SJCRH30 (cell line): ENCODE measurements around the gene LGR6. TPM values are rescaled to one million over a fixed set of nuclear protein-coding genes. Genes with fewer than 3 reads are reported as not detected.

Experiments used
- DNase-seq, 2 experiments: peaks; one replicate each; pipeline ENCODE4 v3.0.0-alpha.2; 2015 to 2020
- H3K27ac ChIP-seq: fragments of 250-450 bp; sonication (Bioruptor Pico); 2 replicates; pipeline ENCODE4 v1.5.1; 2020; ENCODE audit warnings: mild to moderate bottlenecking, moderate library complexity
- H3K27me3 ChIP-seq: fragments of 250-450 bp; sonication (Bioruptor Pico); 2 replicates; pipeline ENCODE4 v1.5.1; 2020; ENCODE audit warnings: mild to moderate bottlenecking, moderate library complexity
- H3K36me3 ChIP-seq: fragments of 250-450 bp; sonication (Bioruptor Pico); 2 replicates; pipeline ENCODE4 v1.5.1; 2020; ENCODE audit warnings: mild to moderate bottlenecking, moderate library complexity
- H3K4me1 ChIP-seq: fragments of 250-450 bp; sonication (Bioruptor Pico); 2 replicates; pipeline ENCODE4 v1.5.1; 2020; ENCODE audit warnings: mild to moderate bottlenecking, moderate library complexity
- H3K4me3 ChIP-seq: fragments of 250-450 bp; sonication (Bioruptor Pico); 2 replicates; pipeline ENCODE4 v1.5.1; 2020; ENCODE audit warnings: mild to moderate bottlenecking, moderate library complexity
- H3K9me3 ChIP-seq: fragments of 250-450 bp; sonication (Bioruptor Pico); replicated peaks from 2 replicates; pipeline ENCODE4 v1.5.1; 2020; ENCODE audit warnings: mild to moderate bottlenecking, moderate library complexity
- total RNA-seq: library from RNA; depleted of rRNA; stranded (reverse); fragments of >200 nt; shearing (Covaris generic); gene quantifications from 2 replicates; pipeline ENCODE4 v1.2.3, GENCODE V29; 2014

LGR6 gene
- total RNA-seq, 1 experiment from 2014 or later = not detected

DNA sequence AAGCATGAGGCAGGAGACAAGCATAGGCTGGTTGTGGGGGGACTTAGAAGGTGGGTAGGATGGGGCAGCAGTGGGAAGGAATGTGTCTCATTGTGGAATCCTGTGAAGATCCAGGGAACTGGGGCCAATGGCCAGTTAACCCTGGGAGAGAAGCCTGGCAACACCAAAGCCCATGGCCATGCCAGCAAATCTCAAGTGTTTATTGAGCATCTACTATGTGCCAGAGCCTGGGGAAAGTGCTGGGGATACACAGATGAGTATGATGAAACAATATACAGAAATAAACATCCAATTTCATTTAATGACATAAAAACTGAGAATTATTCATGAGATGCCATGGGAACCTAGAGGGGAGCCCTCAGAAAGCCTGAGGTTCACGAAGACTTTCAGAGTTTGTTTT, 17.4 kb downstream of the LGR6 start:
- Histone ChIP-seq H3K4me3 (no peak overlapping the region), H3K27ac (no peak overlapping the region), H3K4me1 (no peaks in the 10 kb centered on the region), H3K9me3 (no peaks in the 10 kb centered on the region), H3K27me3 (peaks cover 10% of the 10 kb centered on the region), H3K36me3 (no peaks in the 10 kb centered on the region)
- no peak for DNase-seq

DNA sequence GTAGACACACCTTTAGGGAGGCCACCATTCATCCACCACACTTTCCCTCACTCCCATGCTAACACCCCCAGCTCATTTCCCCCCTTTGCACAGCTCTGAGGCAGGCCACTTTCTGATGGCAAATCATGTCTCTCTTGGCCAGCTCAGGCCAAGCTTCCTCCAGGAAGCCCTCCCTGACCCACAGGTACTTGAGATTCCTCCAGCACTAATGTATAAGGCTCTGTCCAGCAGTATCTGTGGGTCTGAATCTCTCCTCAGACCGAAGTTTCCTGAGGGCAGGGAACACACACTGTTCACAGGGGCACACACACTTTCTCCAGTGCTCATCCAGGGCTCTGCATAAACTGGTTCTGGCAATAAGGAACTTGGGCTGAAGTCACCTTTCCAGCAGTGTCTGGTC, 19.2 kb downstream of the LGR6 start:
- H3K27me3 ChIP-seq = peaks cover 17% of the 10 kb centered on the region
- no peak for DNase-seq
- no peaks in the 10 kb centered on the region for H3K36me3 ChIP-seq
- no peaks in the 10 kb centered on the region for H3K9me3 ChIP-seq
- H3K4me3 ChIP-seq = no peak overlapping the region
- no peak overlapping the region for H3K27ac ChIP-seq
- no peaks in the 10 kb centered on the region for H3K4me1 ChIP-seq

DNA sequence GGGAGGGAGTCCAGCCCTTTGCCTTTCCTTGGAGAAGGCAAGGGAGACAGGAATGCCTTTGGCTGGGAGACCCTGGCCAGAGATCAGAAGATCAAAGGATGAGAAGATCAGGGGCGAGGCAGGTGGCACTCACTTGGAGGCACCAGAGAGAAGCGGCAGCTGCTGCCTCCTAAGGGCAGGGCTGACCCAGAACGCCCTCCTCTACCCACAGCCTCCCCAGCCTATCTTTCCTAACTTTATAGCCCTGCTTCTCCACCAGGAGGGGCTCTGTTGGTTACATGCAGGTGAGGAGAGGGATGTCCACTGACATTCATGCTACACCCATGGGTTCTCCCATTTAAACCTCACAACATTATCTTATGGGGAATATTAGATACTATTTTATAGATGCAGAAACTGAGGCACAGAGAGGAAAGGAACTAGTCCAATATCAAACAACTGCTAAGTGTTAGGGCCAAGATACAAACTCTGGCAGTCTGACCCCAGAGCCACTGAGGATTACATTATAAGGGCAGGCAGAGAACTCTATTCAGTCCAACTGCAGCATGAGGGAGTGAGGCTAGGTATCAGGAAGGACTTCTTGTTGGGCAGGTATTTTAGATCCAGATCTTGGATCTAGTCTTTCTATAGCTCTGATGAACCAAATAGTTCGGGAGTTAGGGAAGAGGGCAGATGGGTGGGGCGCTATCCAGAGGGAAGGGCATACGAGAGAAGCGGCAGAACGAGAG, 19.9 kb downstream of the LGR6 start:
- no peaks in the 10 kb centered on the region for H3K4me1 ChIP-seq
- H3K27ac ChIP-seq = no peak overlapping the region
- peak in 1 of 2 experiments; percentile 39 for DNase-seq
- peaks cover 23% of the 10 kb centered on the region for H3K27me3 ChIP-seq
- no peaks in the 10 kb centered on the region for H3K9me3 ChIP-seq
- peak overlapping the region; percentile 14; the same call in 1 of the 2 replicates for H3K4me3 ChIP-seq
- no peaks in the 10 kb centered on the region for H3K36me3 ChIP-seq

DNA sequence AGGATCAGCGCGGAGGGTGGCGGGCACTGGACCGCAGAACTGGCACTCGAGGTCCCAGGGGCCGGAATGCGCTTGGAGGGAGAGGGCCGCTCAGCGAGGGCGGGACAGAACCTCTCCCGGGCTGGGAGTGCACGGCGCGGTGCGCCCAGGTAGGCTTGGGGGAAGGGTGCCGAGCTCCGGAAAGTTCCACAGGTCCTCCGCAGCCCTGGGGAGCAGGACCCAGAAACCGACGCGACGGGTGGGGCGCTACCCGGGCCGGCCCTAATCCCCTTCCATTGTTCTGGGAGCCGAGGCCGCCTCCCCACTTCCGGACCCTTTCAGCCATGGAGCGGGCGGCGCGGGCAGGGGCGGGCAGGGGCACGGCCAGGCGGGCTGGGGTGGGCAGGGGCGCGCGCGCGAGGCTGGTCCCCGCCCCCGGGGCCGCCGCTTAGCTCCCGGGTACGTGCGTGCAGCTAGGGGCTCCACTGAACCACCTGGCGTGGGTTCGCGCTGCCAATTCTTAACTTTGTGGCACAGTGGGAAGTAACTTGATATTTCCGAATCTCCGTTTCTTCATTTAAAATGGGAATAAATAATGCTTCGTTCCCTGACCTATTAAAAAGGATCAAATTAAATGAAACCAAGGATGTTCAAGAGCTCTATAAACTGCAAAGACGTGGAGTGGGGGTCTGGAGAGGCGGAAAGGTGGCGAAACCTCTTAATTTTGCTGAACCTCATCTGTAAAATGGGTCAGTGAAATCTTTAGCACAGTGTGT, 20.7 kb downstream of the LGR6 start:
- H3K4me3 ChIP-seq = peak overlapping the region; percentile 14; the same call in 1 of the 2 replicates
- no peaks in the 10 kb centered on the region for H3K4me1 ChIP-seq
- no peak overlapping the region for H3K27ac ChIP-seq
- H3K36me3 ChIP-seq = no peaks in the 10 kb centered on the region
- peaks cover 31% of the 10 kb centered on the region for H3K27me3 ChIP-seq
- H3K9me3 ChIP-seq = no peaks in the 10 kb centered on the region
- DNase-seq = no peak

DNA sequence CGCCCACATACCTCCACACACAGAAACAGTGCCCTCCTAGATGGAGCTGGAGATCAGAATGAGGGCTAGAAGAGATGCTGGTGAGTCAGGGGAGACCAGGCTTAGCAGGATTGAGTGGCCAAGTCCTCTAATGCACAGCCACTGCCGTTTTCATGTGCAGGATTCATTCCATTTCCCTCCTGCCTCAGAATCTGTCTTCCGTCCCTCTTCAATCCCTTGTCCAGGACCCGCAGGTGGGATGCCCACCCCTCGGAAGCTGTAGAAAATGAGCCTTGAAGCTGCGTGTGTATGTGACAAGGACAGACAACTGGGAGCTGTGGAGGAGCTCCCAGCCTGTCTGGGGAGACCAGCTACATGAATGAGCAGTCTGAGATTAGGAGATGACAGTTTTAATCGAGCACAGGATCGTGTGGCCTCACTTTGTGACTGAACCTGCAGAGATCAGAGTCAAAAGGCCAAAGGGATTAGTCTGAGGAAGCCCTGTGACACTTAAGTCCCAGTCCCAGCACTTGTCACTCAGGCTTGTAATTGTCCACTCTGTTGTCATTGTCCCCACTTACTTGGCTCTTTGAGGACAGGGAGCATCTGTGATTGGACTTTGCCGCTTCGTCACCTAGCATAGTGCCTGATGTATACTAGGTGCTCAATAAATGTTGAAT, 22.0 kb downstream of the LGR6 start:
- Histone ChIP-seq H3K27ac (no peak overlapping the region), H3K27me3 (peaks cover 33% of the 10 kb centered on the region), H3K9me3 (no peaks in the 10 kb centered on the region), H3K36me3 (no peaks in the 10 kb centered on the region), H3K4me3 (no peak overlapping the region), H3K4me1 (no peaks in the 10 kb centered on the region)
- DNase-seq = no peak

DNA sequence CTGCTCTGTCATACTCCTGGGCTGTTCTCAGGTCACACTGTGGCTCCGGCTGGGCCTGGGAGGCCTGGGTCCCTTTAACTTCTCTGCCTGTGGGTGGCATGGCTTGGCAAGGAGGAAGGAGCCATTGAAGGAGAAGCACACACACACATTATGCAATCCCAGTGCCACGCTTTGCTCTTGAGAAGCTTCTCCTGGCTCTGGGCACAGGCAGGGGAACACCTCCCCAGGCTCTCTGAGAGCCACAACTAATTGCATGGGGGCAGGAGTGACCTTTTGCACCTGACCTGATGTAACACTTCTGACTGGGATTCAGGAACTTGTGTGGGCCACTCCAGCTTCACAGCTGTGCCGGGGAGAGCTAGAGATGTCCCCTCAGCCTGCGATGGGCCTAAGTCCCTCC, 23.1 kb downstream of the LGR6 start:
- H3K9me3 ChIP-seq = no peaks in the 10 kb centered on the region
- H3K27me3 ChIP-seq = peaks cover 33% of the 10 kb centered on the region
- DNase-seq = no peak
- H3K27ac ChIP-seq = no peak overlapping the region
- H3K4me3 ChIP-seq = no peak overlapping the region
- no peaks in the 10 kb centered on the region for H3K36me3 ChIP-seq
- H3K4me1 ChIP-seq = no peaks in the 10 kb centered on the region

DNA sequence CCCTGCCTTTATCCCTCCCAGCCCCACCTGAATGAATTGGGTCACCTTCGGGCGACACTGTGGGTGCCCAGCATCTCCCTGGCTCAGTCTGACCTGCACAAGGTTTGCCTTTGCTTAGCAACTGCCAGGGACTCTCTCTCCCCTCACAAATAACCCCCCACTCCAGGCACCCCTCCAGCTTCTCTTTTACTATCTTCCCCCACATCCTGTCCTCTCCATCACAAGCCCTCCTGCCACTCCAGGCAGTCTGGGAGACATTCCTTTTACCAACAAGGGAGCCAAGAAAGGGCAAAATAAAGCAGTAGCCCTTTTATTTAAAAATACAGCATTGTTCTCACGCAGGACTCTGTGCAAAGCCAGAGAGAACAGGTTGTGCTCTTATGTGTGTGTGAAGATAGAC, 23.9 kb downstream of the LGR6 start:
- H3K27ac ChIP-seq = no peak overlapping the region
- H3K27me3 ChIP-seq = peaks cover 33% of the 10 kb centered on the region
- H3K9me3 ChIP-seq = no peaks in the 10 kb centered on the region
- DNase-seq = no peak
- H3K36me3 ChIP-seq = no peaks in the 10 kb centered on the region
- H3K4me3 ChIP-seq = no peak overlapping the region
- no peaks in the 10 kb centered on the region for H3K4me1 ChIP-seq

DNA sequence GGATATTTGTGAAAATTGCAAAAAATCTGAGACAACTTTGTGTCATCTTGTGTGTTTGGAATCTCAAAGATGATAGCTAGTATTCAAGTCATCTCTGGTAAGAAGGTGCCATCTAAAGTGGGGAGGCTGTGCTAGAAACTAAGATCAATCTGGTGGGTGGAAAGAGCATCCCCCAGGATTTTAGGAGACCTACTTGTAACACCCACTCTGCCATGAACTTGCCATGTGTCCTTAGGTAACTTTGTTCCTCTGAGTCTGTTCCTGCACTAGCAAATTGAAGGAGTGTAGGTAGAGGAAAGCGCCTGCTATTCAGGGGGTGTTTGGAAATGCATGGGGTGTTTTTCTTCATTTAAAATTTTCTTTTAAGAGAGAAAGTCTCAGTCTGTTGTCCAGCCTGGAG, 24.4 kb downstream of the LGR6 start:
- Histone ChIP-seq H3K36me3 (no peaks in the 10 kb centered on the region), H3K27ac (no peak overlapping the region), H3K27me3 (peaks cover 38% of the 10 kb centered on the region), H3K9me3 (no peaks in the 10 kb centered on the region), H3K4me3 (no peak overlapping the region), H3K4me1 (no peaks in the 10 kb centered on the region)
- DNase-seq = no peak

DNA sequence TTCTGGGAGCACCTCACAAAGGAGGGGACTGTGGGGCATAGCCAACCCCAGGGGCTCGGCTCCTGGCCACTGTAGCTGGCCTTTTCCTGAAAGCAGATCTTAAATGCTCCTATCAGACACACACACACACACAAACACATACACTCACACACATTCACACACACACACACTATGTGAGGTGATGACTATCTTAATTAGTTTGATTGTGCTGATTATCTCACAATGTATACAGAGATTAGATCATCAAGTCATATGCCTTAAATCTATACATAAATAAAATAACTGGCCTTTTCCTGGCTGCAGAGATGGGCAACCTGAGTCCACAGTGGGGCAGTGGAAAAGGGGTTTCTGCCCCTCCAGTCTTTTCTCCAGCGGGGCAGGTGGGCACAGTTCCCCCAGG, 27.1 kb downstream of the LGR6 start:
- Histone ChIP-seq H3K36me3 (no peaks in the 10 kb centered on the region), H3K27me3 (peaks cover 29% of the 10 kb centered on the region), H3K9me3 (no peaks in the 10 kb centered on the region), H3K4me3 (no peak overlapping the region), H3K4me1 (no peaks in the 10 kb centered on the region), H3K27ac (no peak overlapping the region)
- DNase-seq = no peak

DNA sequence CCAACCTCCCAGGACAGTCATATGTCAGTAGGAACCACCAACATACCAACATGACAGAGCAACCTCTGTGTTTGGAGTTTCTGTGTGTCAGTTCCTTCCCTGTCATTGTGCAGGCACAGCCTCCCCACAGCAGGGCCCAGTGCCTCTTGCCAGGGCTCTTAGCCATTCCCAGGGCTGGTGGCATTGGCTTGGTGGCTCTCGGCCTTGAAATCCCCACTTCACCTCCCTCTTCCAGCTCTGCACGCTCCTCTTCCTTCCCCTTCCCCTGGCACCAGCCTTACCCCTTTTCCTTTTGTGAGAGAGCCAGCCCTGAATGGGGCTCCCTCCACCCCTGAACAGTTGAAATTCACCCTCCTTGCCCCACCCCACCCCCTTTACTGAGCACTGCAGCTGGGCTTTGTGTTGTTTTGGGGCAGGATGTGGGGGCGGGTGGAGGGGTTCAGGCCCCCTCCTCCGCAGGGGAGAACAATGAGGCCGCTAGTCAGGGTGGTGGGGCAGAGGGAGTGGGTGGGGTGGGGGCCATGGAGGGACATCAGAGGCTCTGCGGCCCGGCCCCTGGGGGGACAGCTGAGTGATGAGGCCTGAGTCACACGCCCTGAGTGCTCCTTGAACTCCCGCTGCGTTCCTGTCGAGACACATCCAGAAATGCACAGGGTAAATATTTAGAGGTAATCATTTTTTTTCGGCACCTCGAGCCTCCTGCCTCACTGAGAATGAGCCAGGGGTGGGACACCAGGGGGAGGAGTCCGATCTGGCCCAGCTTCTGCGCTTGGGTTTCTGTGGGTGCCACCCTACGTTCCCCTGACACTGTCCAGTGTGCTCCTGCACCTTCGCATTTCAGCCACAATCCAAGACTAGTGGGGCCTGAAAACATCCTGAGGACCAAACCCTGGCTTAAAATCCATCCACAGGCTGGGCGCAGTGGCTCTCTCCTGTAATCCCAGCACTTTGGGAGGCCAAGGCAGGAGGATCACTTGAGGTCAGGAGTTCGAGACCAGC, 28.6 kb downstream of the LGR6 start:
- no peaks in the 10 kb centered on the region for H3K4me1 ChIP-seq
- no peaks in the 10 kb centered on the region for H3K9me3 ChIP-seq
- H3K4me3 ChIP-seq = no peak overlapping the region
- no peaks in the 10 kb centered on the region for H3K36me3 ChIP-seq
- no peak for DNase-seq
- no peak overlapping the region for H3K27ac ChIP-seq
- H3K27me3 ChIP-seq = peaks cover 25% of the 10 kb centered on the region

DNA sequence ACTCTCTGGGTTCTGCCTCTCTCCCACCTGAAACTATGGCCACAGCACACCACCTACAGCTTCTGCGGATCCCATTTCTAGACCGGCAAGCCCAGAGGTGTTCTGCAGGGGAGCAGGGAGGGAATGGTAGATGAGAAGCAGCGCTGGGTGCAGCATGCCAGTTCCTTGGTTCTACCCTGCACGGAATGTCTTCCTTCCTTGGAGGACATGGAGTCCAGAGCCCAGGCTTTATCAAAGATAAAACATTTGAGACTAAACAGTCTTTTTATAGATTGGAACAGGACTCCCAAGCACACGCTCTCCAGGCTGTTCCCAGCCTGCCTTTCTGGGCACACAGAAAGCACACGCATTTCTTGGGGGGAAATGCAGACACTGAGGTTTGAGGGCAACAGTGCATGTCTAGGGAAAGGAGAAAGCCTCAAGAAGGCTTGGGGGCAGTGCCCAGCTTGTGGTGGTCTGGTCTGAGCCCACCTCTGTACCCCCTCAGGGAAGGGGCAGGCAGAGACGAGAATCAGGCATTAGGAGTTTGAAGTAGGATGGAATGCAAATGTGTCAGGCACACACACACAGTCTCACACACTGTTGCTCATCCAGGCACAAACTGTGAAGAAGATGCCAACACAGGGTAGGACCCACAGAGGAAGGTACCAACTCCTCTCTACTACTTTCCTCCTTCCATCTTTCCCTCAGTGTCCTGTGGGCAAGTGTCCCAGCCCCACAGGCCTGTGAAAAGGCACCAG, 29.7 kb downstream of the LGR6 start:
- Histone ChIP-seq H3K4me3 (no peak overlapping the region), H3K36me3 (no peaks in the 10 kb centered on the region), H3K4me1 (no peaks in the 10 kb centered on the region), H3K27me3 (peaks cover 19% of the 10 kb centered on the region), H3K27ac (no peak overlapping the region), H3K9me3 (no peaks in the 10 kb centered on the region)
- DNase-seq = no peak

DNA sequence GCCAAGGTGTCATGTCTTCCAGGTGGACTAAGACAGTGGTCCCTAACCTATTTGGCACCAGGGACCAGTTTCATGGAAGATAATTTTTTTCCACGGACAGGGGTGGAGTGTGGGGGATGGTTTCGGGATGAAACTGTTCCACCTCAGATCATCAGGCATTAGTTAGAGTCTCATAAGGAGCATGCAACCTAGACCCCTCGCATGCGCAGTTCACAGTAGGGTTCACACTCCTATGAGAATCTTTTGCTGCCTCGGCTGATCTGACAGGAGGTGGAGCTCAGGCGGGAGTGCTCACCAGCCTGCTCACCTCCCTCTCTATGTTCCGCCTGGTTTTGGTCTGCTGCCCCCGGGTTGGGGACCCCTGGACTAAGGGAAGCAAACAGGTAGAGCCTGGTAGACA, 30.9 kb downstream of the LGR6 start:
- DNase-seq = no peak
- Histone ChIP-seq H3K36me3 (no peaks in the 10 kb centered on the region), H3K4me1 (no peaks in the 10 kb centered on the region), H3K9me3 (no peaks in the 10 kb centered on the region), H3K27me3 (peaks cover 13% of the 10 kb centered on the region), H3K27ac (no peak overlapping the region), H3K4me3 (no peak overlapping the region)

DNA sequence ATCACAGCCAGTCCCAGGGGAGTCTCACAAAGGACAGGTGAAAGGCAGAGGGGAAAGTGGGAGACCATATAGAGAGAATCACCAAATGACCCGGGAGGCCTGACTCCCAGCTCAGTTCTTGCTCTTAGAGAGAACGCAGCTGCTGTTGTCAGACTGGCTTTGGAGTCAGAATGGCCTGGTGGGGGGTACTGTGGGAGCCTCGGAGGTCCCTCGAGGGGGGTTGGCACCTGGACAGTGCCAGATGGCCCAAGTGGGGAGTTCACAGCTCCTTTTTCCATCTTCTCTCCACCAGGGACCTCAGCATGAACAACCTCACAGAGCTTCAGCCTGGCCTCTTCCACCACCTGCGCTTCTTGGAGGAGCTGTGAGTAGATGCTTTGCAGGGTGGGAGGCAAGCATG, 31.5 kb downstream of the LGR6 start:
- Histone ChIP-seq H3K27me3 (peaks cover 13% of the 10 kb centered on the region), H3K27ac (no peak overlapping the region), H3K4me1 (no peaks in the 10 kb centered on the region), H3K36me3 (no peaks in the 10 kb centered on the region), H3K9me3 (no peaks in the 10 kb centered on the region), H3K4me3 (no peak overlapping the region)
- no peak for DNase-seq
